HEK293 (cell line): ENCODE results near the gene CCNY.
A peak's percentile ranks its signal among the peaks of the same experiment; 100 is the strongest.

Experiments used
- CTCF ChIA-PET: fragments of 350-600 bp; formaldehyde crosslinking; extraction: SDS; loops from one replicate; lab custom pipeline; 2021; ENCODE audit warnings: antibody characterized with exemption; lab: Yijun Ruan, JAX
- POLR2A ChIA-PET: fragments of 300-600 bp; formaldehyde crosslinking; extraction: SDS; loops from one replicate; lab custom pipeline; 2020; ENCODE audit warnings: antibody characterized with exemption, inconsistent platforms; lab: Yijun Ruan, JAX
- H3K27ac ChIP-seq: fragments of 200-500 bp; sonication (Bioruptor generic); 2 replicates; pipeline ENCODE4 v1.5.1; 2014; ENCODE audit warnings: low read depth, low read length, control low read depth, inconsistent platforms; ENCODE audit errors: extremely low read depth
- H3K36me3 ChIP-seq, 2 experiments: fragments of 200-500 bp in 1 of 2; sonication (Bioruptor generic) in 1 of 2; 1 replicate in 1 of 2; 2 replicates in 1 of 2; pipeline ENCODE4 v1.5.1; 2014 to 2017; ENCODE audit warnings: inconsistent platforms in 2 of 2, low read length in 2 of 2; ENCODE audit not compliant: control insufficient read depth in 2 of 2, insufficient read depth in 1 of 2
- H3K4me1 ChIP-seq: fragments of 200-500 bp; sonication (Bioruptor generic); 2 replicates; pipeline ENCODE4 v1.5.1; 2014; ENCODE audit warnings: mild to moderate bottlenecking, low read length, inconsistent platforms; ENCODE audit not compliant: control insufficient read depth, insufficient read depth
- H3K4me3 ChIP-seq: 2 replicates; pipeline ENCODE4 v1.5.1; 2011; ENCODE audit warnings: low read depth, mild to moderate bottlenecking, control low read depth, low read length, moderate library complexity
- H3K9me3 ChIP-seq: fragments of 200-500 bp; sonication (Bioruptor generic); 2 replicates; pipeline ENCODE4 v1.5.1; 2014; ENCODE audit warnings: low read depth, low read length, inconsistent platforms; ENCODE audit not compliant: control insufficient read depth, insufficient read depth
- INSM2 ChIP-seq: fragments of 450-650 bp; formaldehyde crosslinking; IDR thresholded peaks from 2 replicates; pipeline ENCODE4 v1.5.1; 2016; ENCODE audit warnings: missing biosample characterization, missing genetic modification characterization
- OSR2 ChIP-seq: fragments of 450-650 bp; formaldehyde crosslinking; IDR thresholded peaks from 2 replicates; pipeline ENCODE4 v1.5.1; 2016; ENCODE audit warnings: missing biosample characterization, missing genetic modification characterization
- REST ChIP-seq: fragments of 450-650 bp; formaldehyde crosslinking; IDR thresholded peaks from 2 replicates; pipeline ENCODE4 v1.5.1; 2016; ENCODE audit warnings: missing biosample characterization, missing genetic modification characterization
- SETDB1 ChIP-seq: IDR thresholded peaks from one replicate; pipeline ENCODE4 v1.6.1; 2017; ENCODE audit warnings: mild to moderate bottlenecking, low read length, moderate library complexity, mixed read lengths; ENCODE audit not compliant: insufficient read length
- SP7 ChIP-seq: fragments of 450-650 bp; formaldehyde crosslinking; IDR thresholded peaks from 2 replicates; pipeline ENCODE4 v1.5.1; 2016; ENCODE audit warnings: missing biosample characterization, missing genetic modification characterization
- TRIM28 ChIP-seq: IDR thresholded peaks from 2 replicates; pipeline ENCODE4 v1.6.1; 2011; ENCODE audit warnings: low read length, control low read depth, borderline replicate concordance
- TSHZ1 ChIP-seq: fragments of 450-650 bp; formaldehyde crosslinking; IDR thresholded peaks from 2 replicates; pipeline ENCODE4 v1.5.1; 2016; ENCODE audit warnings: missing biosample characterization, missing genetic modification characterization, borderline replicate concordance
- ZBTB17 ChIP-seq: fragments of 450-650 bp; formaldehyde crosslinking; IDR thresholded peaks from 2 replicates; pipeline ENCODE4 v1.5.1; 2016; ENCODE audit warnings: missing biosample characterization, missing genetic modification characterization
- ZBTB20 ChIP-seq: fragments of 450-650 bp; formaldehyde crosslinking; IDR thresholded peaks from 2 replicates; pipeline ENCODE4 v1.5.1; 2016; ENCODE audit warnings: missing biosample characterization, missing genetic modification characterization
- ZBTB44 ChIP-seq: fragments of 450-650 bp; IDR thresholded peaks from 2 replicates; pipeline ENCODE4 v1.5.1; 2018; ENCODE audit warnings: missing biosample characterization, mild to moderate bottlenecking, missing genetic modification characterization
- ZFP37 ChIP-seq: fragments of 450-650 bp; formaldehyde crosslinking; IDR thresholded peaks from 2 replicates; pipeline ENCODE4 v1.5.1; 2016; ENCODE audit warnings: missing biosample characterization, missing genetic modification characterization
- ZIC2 ChIP-seq: fragments of 450-650 bp; formaldehyde crosslinking; IDR thresholded peaks from 2 replicates; pipeline ENCODE4 v1.5.1; 2016; ENCODE audit warnings: missing biosample characterization, missing genetic modification characterization
- ZNF140 ChIP-seq: fragments of 450-650 bp; formaldehyde crosslinking; IDR thresholded peaks from 2 replicates; pipeline ENCODE4 v1.5.1; 2016; ENCODE audit warnings: missing biosample characterization, missing genetic modification characterization
- ZNF19 ChIP-seq: fragments of 450-650 bp; formaldehyde crosslinking; IDR thresholded peaks from 2 replicates; pipeline ENCODE4; 2016; ENCODE audit warnings: missing biosample characterization, missing genetic modification characterization, low read depth
- ZNF2 ChIP-seq: fragments of 450-650 bp; formaldehyde crosslinking; IDR thresholded peaks from 2 replicates; pipeline ENCODE4 v1.5.1; 2016; ENCODE audit warnings: missing biosample characterization, missing genetic modification characterization
- ZNF223 ChIP-seq: fragments of 450-650 bp; formaldehyde crosslinking; IDR thresholded peaks from 2 replicates; pipeline ENCODE4 v1.5.1; 2016; ENCODE audit warnings: missing biosample characterization, missing genetic modification characterization
- ZNF248 ChIP-seq: fragments of 450-650 bp; formaldehyde crosslinking; IDR thresholded peaks from 2 replicates; pipeline ENCODE4 v1.5.1; 2017; ENCODE audit warnings: missing biosample characterization, missing genetic modification characterization
- ZNF292 ChIP-seq: fragments of 450-650 bp; formaldehyde crosslinking; IDR thresholded peaks from 2 replicates; pipeline ENCODE4 v1.5.1; 2016; ENCODE audit warnings: low read depth, missing biosample characterization, missing genetic modification characterization, borderline replicate concordance
- ZNF302 ChIP-seq: fragments of 450-650 bp; formaldehyde crosslinking; IDR thresholded peaks from 2 replicates; pipeline ENCODE4 v1.5.1; 2016; ENCODE audit warnings: missing biosample characterization, missing genetic modification characterization, low read depth
- ZNF335 ChIP-seq: fragments of 450-650 bp; formaldehyde crosslinking; conservative IDR thresholded peaks from 2 replicates; pipeline ENCODE4 v1.5.1; 2016; ENCODE audit warnings: missing biosample characterization, missing genetic modification characterization
- ZNF362 ChIP-seq: fragments of 450-650 bp; formaldehyde crosslinking; IDR thresholded peaks from 2 replicates; pipeline ENCODE4 v1.5.1; 2016; ENCODE audit warnings: missing biosample characterization, missing genetic modification characterization
- ZNF366 ChIP-seq: fragments of 450-650 bp; formaldehyde crosslinking; conservative IDR thresholded peaks from 2 replicates; pipeline ENCODE4 v1.5.1; 2016; ENCODE audit warnings: missing biosample characterization, missing genetic modification characterization
- ZNF561 ChIP-seq: fragments of 450-650 bp; IDR thresholded peaks from 2 replicates; pipeline ENCODE4 v1.5.1; 2018; ENCODE audit warnings: missing biosample characterization, missing genetic modification characterization, borderline replicate concordance
- ZNF623 ChIP-seq: fragments of 450-650 bp; formaldehyde crosslinking; IDR thresholded peaks from 2 replicates; pipeline ENCODE4 v1.5.1; 2016; ENCODE audit warnings: missing biosample characterization, missing genetic modification characterization
- ZNF629 ChIP-seq: fragments of 450-650 bp; formaldehyde crosslinking; IDR thresholded peaks from 2 replicates; pipeline ENCODE4 v1.5.1; 2017; ENCODE audit warnings: missing biosample characterization, missing genetic modification characterization
- ZNF660 ChIP-seq: fragments of 450-650 bp; IDR thresholded peaks from 2 replicates; pipeline ENCODE4 v1.5.1; 2018; ENCODE audit warnings: missing biosample characterization, mild to moderate bottlenecking, missing genetic modification characterization

The CCNY gene

DNA sequence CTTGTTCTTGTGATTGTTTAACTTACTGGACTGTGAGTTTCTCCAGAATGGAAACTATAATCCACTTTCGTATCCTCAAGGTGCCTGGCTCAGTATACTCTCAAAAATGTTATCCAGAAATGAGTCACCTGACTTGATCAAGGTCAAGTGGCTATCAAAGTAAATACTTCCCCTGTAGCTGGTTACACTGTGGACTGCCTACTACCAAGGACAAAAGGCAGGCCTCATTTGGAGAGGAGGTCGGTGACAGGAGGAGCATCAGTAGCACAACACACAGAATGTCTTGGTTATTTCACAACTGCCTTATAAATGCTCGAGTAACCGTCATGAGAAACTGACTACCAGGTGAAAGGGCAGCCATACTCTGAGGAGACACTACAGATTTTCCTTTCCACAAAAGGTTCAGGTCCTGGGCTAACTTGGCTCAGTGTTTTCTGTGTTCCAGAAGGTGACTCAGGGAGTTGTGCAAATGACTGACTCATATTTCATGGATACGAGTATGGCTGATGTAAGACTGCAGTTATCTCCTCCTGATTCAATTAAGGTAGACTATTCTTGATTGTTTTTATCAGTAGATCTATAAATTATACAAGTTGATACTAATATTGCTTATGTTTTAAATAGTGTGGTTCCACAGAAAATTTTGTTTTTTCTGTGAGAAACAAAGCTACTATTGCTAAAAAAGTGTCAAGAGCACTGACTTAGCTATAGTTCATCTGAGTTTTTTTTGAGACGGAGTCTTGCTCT is 4.2 kb upstream of the CCNY start:
- POLR2A ChIA-PET, result no interaction called here
- peak overlapping the region; percentile 33; the same call in 1 of the 2 replicates for H3K27ac ChIP-seq
- TF ChIP-seq ZBTB17 (tag by site-specific recombination), result peak; percentile 78
- peak; percentile 46; the same call in 1 of the 2 replicates for TF ChIP-seq SP7 (tag by site-specific recombination)
- TF ChIP-seq ZNF223 (tag by site-specific recombination), result no peak
- no peak for TF ChIP-seq REST (tag by site-specific recombination)
- peak; percentile 54; the same call in 1 of the 2 replicates for TF ChIP-seq ZNF362 (tag by site-specific recombination)
- no peak for TF ChIP-seq ZNF248 (tag by site-specific recombination)
- no peak for TF ChIP-seq ZNF302 (tag by site-specific recombination)
- no peak for TF ChIP-seq ZNF19 (tag by site-specific recombination)
- TF ChIP-seq ZNF366 (tag by site-specific recombination), result no peak; the same call in none of the 2 replicates
- TF ChIP-seq ZBTB20 (tag by site-specific recombination), result no peak
- TF ChIP-seq ZNF629 (tag by site-specific recombination), result peak; percentile 72
- no peak for TF ChIP-seq ZNF140 (tag by site-specific recombination)
- TF ChIP-seq OSR2 (tag by site-specific recombination), result 0 out of 2 replicates have a peak, but pooled peaks have one; percentile 22
- no peak for TF ChIP-seq TSHZ1 (tag by site-specific recombination)
- no peak for TF ChIP-seq ZIC2 (tag by site-specific recombination)
- peak; percentile 13; the same call in 1 of the 2 replicates for TF ChIP-seq ZNF335
- TF ChIP-seq ZNF2 (tag by site-specific recombination), result peak; percentile 35; the same call in 1 of the 2 replicates
- TF ChIP-seq ZNF623 (tag by site-specific recombination), result 0 out of 2 replicates have a peak, but pooled peaks have one; percentile 11
- 0 out of 2 replicates have a peak, but pooled peaks have one; percentile 26 for TF ChIP-seq TRIM28
- no peak for TF ChIP-seq SETDB1
- peak; percentile 36; the same call in 1 of the 2 replicates for TF ChIP-seq ZFP37 (tag by site-specific recombination)
- TF ChIP-seq ZNF292 (tag by site-specific recombination), result no peak
- TF ChIP-seq INSM2 (tag by site-specific recombination), result 0 out of 2 replicates have a peak, but pooled peaks have one; percentile 33
- TF ChIP-seq ZNF561 (tag by site-specific recombination), result no peak
- 0 out of 2 replicates have a peak, but pooled peaks have one; percentile 28 for TF ChIP-seq ZBTB44 (tag by site-specific recombination)
- TF ChIP-seq ZNF660 (tag by site-specific recombination), result 0 out of 2 replicates have a peak, but pooled peaks have one; percentile 80

More for the DNA sequence above, 4.2 kb upstream of the CCNY start:
- no peak overlapping the region for H3K4me3 ChIP-seq
- H3K4me1 ChIP-seq, result peaks cover 10% of the 10 kb centered on the region; the same call in 1 of the 2 replicates
- no peaks in the 10 kb centered on the region for H3K9me3 ChIP-seq
- H3K36me3 ChIP-seq, result peaks cover 0 to 12% of the 10 kb centered on the region in 2 experiments; a peak in 1 of 3 replicates
- CTCF ChIA-PET, result interaction anchor here (0.7 to 1.0 kb wide), 3 partner anchors 25 to 281 kb away, joined by 3 read pairs; no protein-coding TSS in a partner anchor
